Smooth muscle cell (in vitro differentiated cells): ENCODE results near the gene TESPA1. TPM values are rescaled to one million over a fixed set of nuclear protein-coding genes. Genes with fewer than 3 reads are reported as not detected.

Source experiments
- DNase-seq: peaks from one replicate; lab custom pipeline; 2025; ENCODE audit not compliant: unreplicated experiment; lab: John Stamatoyannopoulos, UW
- H2AFZ ChIP-seq: fragments of 200-600 bp; sonication (generic); 2 replicates; pipeline ENCODE4 v1.6.0; 2016; ENCODE audit warnings: antibody characterized with exemption, low read depth, mild to moderate bottlenecking
- H3F3A ChIP-seq: fragments of 200-600 bp; sonication (generic); 2 replicates; pipeline ENCODE4 v1.6.0; 2017; ENCODE audit warnings: antibody characterized with exemption, low read depth
- H3K27ac ChIP-seq: fragments of 200-600 bp; sonication (generic); 2 replicates; pipeline ENCODE4 v1.5.1; 2016; ENCODE audit warnings: low read depth, mild to moderate bottlenecking
- H3K27me3 ChIP-seq: fragments of 200-600 bp; sonication (generic); 2 replicates; pipeline ENCODE4 v1.6.1; 2016; ENCODE audit warnings: low read depth, mild to moderate bottlenecking
- H3K36me3 ChIP-seq: fragments of 200-600 bp; sonication (generic); 2 replicates; pipeline ENCODE4 v1.5.1; 2016; ENCODE audit warnings: low read depth
- H3K4me1 ChIP-seq: fragments of 200-600 bp; sonication (generic); 2 replicates; pipeline ENCODE4 v1.5.1; 2016; ENCODE audit warnings: low read depth
- H3K4me2 ChIP-seq: fragments of 200-600 bp; sonication (generic); 2 replicates; pipeline ENCODE4 v1.6.0; 2016; ENCODE audit warnings: mild to moderate bottlenecking
- H3K4me3 ChIP-seq: fragments of 200-600 bp; sonication (generic); 2 replicates; pipeline ENCODE4 v1.5.1; 2016; ENCODE audit warnings: mild to moderate bottlenecking
- H3K79me2 ChIP-seq: fragments of 200-600 bp; sonication (generic); 2 replicates; pipeline ENCODE4 v1.6.0; 2016; ENCODE audit warnings: low read depth, mild to moderate bottlenecking
- H3K9ac ChIP-seq: fragments of 200-600 bp; sonication (generic); 2 replicates; pipeline ENCODE4 v1.6.0; 2016; ENCODE audit warnings: low read depth
- H3K9me3 ChIP-seq: fragments of 200-600 bp; sonication (generic); replicated peaks from 2 replicates; pipeline ENCODE4 v1.5.1; 2016; ENCODE audit warnings: low read depth
- H4K20me1 ChIP-seq: fragments of 200-600 bp; sonication (generic); 2 replicates; pipeline ENCODE4 v1.6.0; 2016; ENCODE audit warnings: low read depth
- CTCF ChIP-seq: fragments of 200-600 bp; sonication (generic); IDR thresholded peaks from 2 replicates; pipeline ENCODE4 v1.5.1; 2017; ENCODE audit warnings: borderline replicate concordance, mild to moderate bottlenecking, antibody characterized with exemption; ENCODE audit not compliant: insufficient read depth, poor library complexity, severe bottlenecking
- WGBS: methylation state at CpG from one replicate; pipeline ENCODE4 v1.1.7; 2016; ENCODE audit warnings: low lambda C conversion rate; 5-methylcytosine and 5-hydroxymethylcytosine counted together
- polyA plus RNA-seq: library from polyadenylated mRNA; unstranded; fragments of >200 nt; fragmentation: Nextera tagmentation; extraction: Ambion mirVana; gene quantifications from 2 replicates; pipeline ENCODE4 v1.2.1, GENCODE V29; 2016
- total RNA-seq: library from RNA; depleted of rRNA; stranded (reverse); fragments of >200 nt; gene quantifications from 2 replicates; pipeline ENCODE4 v1.2.3, GENCODE V29; 2014

The TESPA1 gene
- total and polyA plus RNA-seq, 2 experiments from 2014 or later: not detected

- Histone ChIP-seq H3K4me2 (no peak within 1 kb of the TSS), H3K9ac (no peak within 1 kb of the TSS), H3K4me1 (peaks cover 7% of the 10 kb centered on the region), H2AFZ (no peak within 1 kb of the TSS), H3K36me3 (no peaks in the 10 kb centered on the region), H3K79me2 (no peaks in the 10 kb centered on the region), H3K27me3 (no peaks in the 10 kb centered on the region), H4K20me1 (no peaks in the 10 kb centered on the region), H3K27ac (no peak within 1 kb of the TSS), H3F3A (no peaks in the 10 kb centered on the region), H3K9me3 (no peaks in the 10 kb centered on the region), H3K4me3 (no peak within 1 kb of the TSS)
- TF ChIP-seq CTCF: no peak
- 6% methylated on average over 13 of the region's 13 CpGs for WGBS
- DNase-seq: no peak
Measured at GRCh38 chr12:55019784-55020183, 35.2 kb upstream of the TESPA1 start, which contains the start of gene NEUROD4. Gene NEUROD4 (plus strand): TSS chr12:55019974. CDS start chr12:55026440, 6,466 bp downstream.

DNA sequence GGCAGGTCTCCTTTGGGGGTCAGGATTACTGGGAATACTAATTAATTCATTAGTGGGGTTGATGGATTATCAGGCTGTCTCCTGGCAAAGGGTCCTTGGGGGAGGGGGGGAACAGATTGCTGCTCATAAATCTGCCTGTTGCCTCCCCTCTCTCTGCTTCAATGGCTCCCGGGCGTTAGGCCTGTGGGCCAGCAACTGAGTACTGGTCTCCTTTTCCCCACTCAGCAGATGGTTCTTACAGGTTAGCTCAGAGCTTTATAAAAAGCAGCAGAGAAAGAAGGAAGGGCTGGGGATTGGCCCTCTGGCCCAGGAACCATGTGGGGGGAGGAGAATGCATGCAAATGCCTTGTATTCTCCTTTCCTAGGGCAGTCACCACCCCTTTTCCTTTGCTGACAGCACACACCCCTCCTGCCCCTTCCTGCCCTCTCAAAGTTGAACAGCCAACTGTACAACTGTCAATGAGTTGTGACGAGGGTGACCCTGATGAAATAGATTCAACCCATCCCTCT, 32.9 kb upstream of the TESPA1 start:
- no peak overlapping the region for H3K9ac ChIP-seq
- H3K4me1 ChIP-seq: peaks cover 7% of the 10 kb centered on the region
- no peak overlapping the region for H3K4me3 ChIP-seq
- no peaks in the 10 kb centered on the region for H3K27me3 ChIP-seq
- H3K36me3 ChIP-seq: no peaks in the 10 kb centered on the region
- no peak for DNase-seq
- H3K9me3 ChIP-seq: no peaks in the 10 kb centered on the region
- TF ChIP-seq CTCF: no peak
- no peak overlapping the region for H2AFZ ChIP-seq
- no peaks in the 10 kb centered on the region for H4K20me1 ChIP-seq
- H3K4me2 ChIP-seq: no peak overlapping the region
- no peaks in the 10 kb centered on the region for H3K79me2 ChIP-seq
- H3F3A ChIP-seq: no peaks in the 10 kb centered on the region
- no peak overlapping the region for H3K27ac ChIP-seq
- 80% methylated on average over 3 of the region's 3 CpGs for WGBS

GRCh38 chr12:55008944-55009585, 24.5 kb upstream of the TESPA1 start:
- Histone ChIP-seq H3K4me3 (no peak overlapping the region), H3K27ac (no peak overlapping the region), H3K4me1 (peaks cover 10% of the 10 kb centered on the region), H3K79me2 (no peaks in the 10 kb centered on the region), H3K36me3 (no peaks in the 10 kb centered on the region), H3K9ac (no peak overlapping the region), H2AFZ (no peak overlapping the region), H4K20me1 (no peaks in the 10 kb centered on the region), H3K4me2 (no peak overlapping the region), H3K9me3 (no peaks in the 10 kb centered on the region), H3F3A (no peaks in the 10 kb centered on the region), H3K27me3 (no peaks in the 10 kb centered on the region)
- no peak for DNase-seq
- 69% methylated on average over 6 of the region's 6 CpGs for WGBS
- TF ChIP-seq CTCF: no peak

GRCh38 chr12:55002355-55002754, 17.8 kb upstream of the TESPA1 start:
- Histone ChIP-seq H3K4me1 (peaks cover 4% of the 10 kb centered on the region), H3K4me3 (no peak overlapping the region), H3K4me2 (no peak overlapping the region), H2AFZ (no peak overlapping the region), H3K36me3 (no peaks in the 10 kb centered on the region), H3F3A (no peaks in the 10 kb centered on the region), H3K27ac (no peak overlapping the region), H3K27me3 (no peaks in the 10 kb centered on the region), H3K79me2 (no peaks in the 10 kb centered on the region), H3K9me3 (no peaks in the 10 kb centered on the region), H4K20me1 (no peaks in the 10 kb centered on the region), H3K9ac (no peak overlapping the region)
- DNase-seq: no peak
- TF ChIP-seq CTCF: no peak
- 33% methylated on average over 2 of the region's 2 CpGs for WGBS
